Activated T-cell treated with anti-CD3 and anti-CD28 coated beads, Interleukin-2, amount 50 U/mL, for 24 hours (primary cell): ENCODE results near the gene CDH12.

Experiments used
- DNase-seq: peaks from one replicate; pipeline ENCODE4 v3.0.0-alpha.2; 2020
- H3K27ac Mint-ChIP-seq: 2 replicates; pipeline ENCODE4 v1.8.0; 2020; ENCODE audit warnings: mild to moderate bottlenecking, mixed read lengths
- H3K27me3 Mint-ChIP-seq: 2 replicates; pipeline ENCODE4 v1.8.0; 2020; ENCODE audit warnings: mixed read lengths
- H3K36me3 Mint-ChIP-seq: 2 replicates; pipeline ENCODE4 v1.8.0; 2020; ENCODE audit warnings: low read depth, mixed read lengths
- H3K4me1 Mint-ChIP-seq: 2 replicates; pipeline ENCODE4 v1.8.0; 2020; ENCODE audit warnings: low read depth, mixed read lengths
- H3K4me3 Mint-ChIP-seq: 2 replicates; pipeline ENCODE4 v1.8.0; 2020; ENCODE audit warnings: mild to moderate bottlenecking, moderate library complexity, mixed read lengths
- H3K9me3 Mint-ChIP-seq: 2 replicates; pipeline ENCODE4 v1.8.0; 2020; ENCODE audit warnings: mixed read lengths

The CDH12 gene

GRCh38 chr5:22465616-22466015, 387.5 kb downstream of the CDH12 start:
- Mint-ChIP-seq H3K4me1 (no peaks in the 10 kb centered on the region), H3K9me3 (peaks cover 17% of the 10 kb centered on the region), H3K4me3 (no peak overlapping the region), H3K27me3 (no peaks in the 10 kb centered on the region), H3K27ac (no peak overlapping the region), H3K36me3 (no peaks in the 10 kb centered on the region)
- DNase-seq = no peak

GRCh38 chr5:22465177-22465576, 388.0 kb downstream of the CDH12 start:
- Mint-ChIP-seq H3K27me3 (no peaks in the 10 kb centered on the region), H3K27ac (no peak overlapping the region), H3K4me1 (no peaks in the 10 kb centered on the region), H3K36me3 (no peaks in the 10 kb centered on the region), H3K9me3 (peaks cover 17% of the 10 kb centered on the region), H3K4me3 (no peak overlapping the region)
- no peak for DNase-seq

- Mint-ChIP-seq H3K36me3 (no peaks in the 10 kb centered on the region), H3K27me3 (no peaks in the 10 kb centered on the region), H3K4me1 (no peaks in the 10 kb centered on the region), H3K4me3 (no peak overlapping the region), H3K27ac (no peak overlapping the region), H3K9me3 (peaks cover 7% of the 10 kb centered on the region)
- no peak for DNase-seq
Measured at GRCh38 chr5:22460189-22460588, 393.0 kb downstream of the CDH12 start.

GRCh38 chr5:22432905-22433304, 420.2 kb downstream of the CDH12 start:
- Mint-ChIP-seq H3K36me3 (no peaks in the 10 kb centered on the region), H3K4me3 (no peak overlapping the region), H3K4me1 (no peaks in the 10 kb centered on the region), H3K27me3 (no peaks in the 10 kb centered on the region), H3K9me3 (peaks cover 18% of the 10 kb centered on the region), H3K27ac (no peak overlapping the region)
- DNase-seq = no peak

- H3K9me3 Mint-ChIP-seq = peaks cover 21% of the 10 kb centered on the region
- no peaks in the 10 kb centered on the region for H3K27me3 Mint-ChIP-seq
- H3K27ac Mint-ChIP-seq = no peak overlapping the region
- H3K4me1 Mint-ChIP-seq = no peaks in the 10 kb centered on the region
- H3K36me3 Mint-ChIP-seq = no peaks in the 10 kb centered on the region
- no peak overlapping the region for H3K4me3 Mint-ChIP-seq
- no peak for DNase-seq
Measured at GRCh38 chr5:22431840-22432239, 421.3 kb downstream of the CDH12 start.

- Mint-ChIP-seq H3K36me3 (no peaks in the 10 kb centered on the region), H3K9me3 (peaks cover 23% of the 10 kb centered on the region), H3K4me1 (no peaks in the 10 kb centered on the region), H3K27me3 (no peaks in the 10 kb centered on the region), H3K4me3 (no peak overlapping the region), H3K27ac (no peak overlapping the region)
- DNase-seq = no peak
Measured at GRCh38 chr5:22431406-22431805, 421.7 kb downstream of the CDH12 start.

GRCh38 chr5:22411554-22412349, 441.4 kb downstream of the CDH12 start:
- Mint-ChIP-seq H3K27me3 (no peaks in the 10 kb centered on the region), H3K9me3 (peaks cover 15% of the 10 kb centered on the region), H3K36me3 (no peaks in the 10 kb centered on the region), H3K4me3 (no peak overlapping the region), H3K4me1 (no peaks in the 10 kb centered on the region), H3K27ac (no peak overlapping the region)
- DNase-seq = no peak

GRCh38 chr5:22391956-22392355, 461.2 kb downstream of the CDH12 start:
- H3K36me3 Mint-ChIP-seq = no peaks in the 10 kb centered on the region
- no peak overlapping the region for H3K4me3 Mint-ChIP-seq
- H3K27me3 Mint-ChIP-seq = no peaks in the 10 kb centered on the region
- no peaks in the 10 kb centered on the region for H3K4me1 Mint-ChIP-seq
- no peak for DNase-seq
- H3K9me3 Mint-ChIP-seq = peaks cover 12% of the 10 kb centered on the region
- no peak overlapping the region for H3K27ac Mint-ChIP-seq

- DNase-seq = no peak
- Mint-ChIP-seq H3K36me3 (no peaks in the 10 kb centered on the region), H3K9me3 (peaks cover 9% of the 10 kb centered on the region), H3K4me3 (no peak overlapping the region), H3K27me3 (no peaks in the 10 kb centered on the region), H3K27ac (no peak overlapping the region), H3K4me1 (no peaks in the 10 kb centered on the region)
Measured at GRCh38 chr5:22390888-22391287, 462.3 kb downstream of the CDH12 start.

GRCh38 chr5:22372826-22373660, 480.1 kb downstream of the CDH12 start:
- Mint-ChIP-seq H3K4me1 (no peaks in the 10 kb centered on the region), H3K27me3 (no peaks in the 10 kb centered on the region), H3K9me3 (peaks cover 10% of the 10 kb centered on the region), H3K36me3 (no peaks in the 10 kb centered on the region), H3K27ac (no peak overlapping the region), H3K4me3 (no peak overlapping the region)
- no peak for DNase-seq

- Mint-ChIP-seq H3K4me3 (no peak overlapping the region), H3K4me1 (no peaks in the 10 kb centered on the region), H3K36me3 (no peaks in the 10 kb centered on the region), H3K27me3 (no peaks in the 10 kb centered on the region), H3K27ac (no peak overlapping the region), H3K9me3 (peaks cover 8% of the 10 kb centered on the region)
- DNase-seq = no peak
Measured at GRCh38 chr5:22372376-22372775, 480.8 kb downstream of the CDH12 start.

- Mint-ChIP-seq H3K4me1 (no peaks in the 10 kb centered on the region), H3K4me3 (no peak overlapping the region), H3K27me3 (no peaks in the 10 kb centered on the region), H3K36me3 (no peaks in the 10 kb centered on the region), H3K27ac (no peak overlapping the region), H3K9me3 (peaks cover 12% of the 10 kb centered on the region)
- DNase-seq = no peak
Measured at GRCh38 chr5:22354956-22355355, 498.2 kb downstream of the CDH12 start.

- Mint-ChIP-seq H3K9me3 (peaks cover 6% of the 10 kb centered on the region), H3K27ac (no peak overlapping the region)
- DNase-seq = no peak
Measured at GRCh38 chr5:22352493-22352892, 500.7 kb downstream of the CDH12 start.

GRCh38 chr5:22351178-22351577, 502.0 kb downstream of the CDH12 start:
- Mint-ChIP-seq H3K27ac (no peak overlapping the region), H3K4me1 (no peaks in the 10 kb centered on the region), H3K27me3 (no peaks in the 10 kb centered on the region), H3K9me3 (peaks cover 5% of the 10 kb centered on the region), H3K4me3 (no peak overlapping the region), H3K36me3 (no peaks in the 10 kb centered on the region)
- DNase-seq = no peak

More at GRCh38 chr5:22352493-22352892, 500.7 kb downstream of the CDH12 start:
- Mint-ChIP-seq H3K27me3 (no peaks in the 10 kb centered on the region), H3K4me3 (no peak overlapping the region), H3K4me1 (no peaks in the 10 kb centered on the region), H3K36me3 (no peaks in the 10 kb centered on the region)

- Mint-ChIP-seq H3K4me3 (no peak overlapping the region), H3K27me3 (no peaks in the 10 kb centered on the region), H3K36me3 (no peaks in the 10 kb centered on the region), H3K27ac (no peak overlapping the region), H3K9me3 (peaks cover 3% of the 10 kb centered on the region), H3K4me1 (no peaks in the 10 kb centered on the region)
- DNase-seq = no peak
Measured at GRCh38 chr5:22348027-22348426, 505.1 kb downstream of the CDH12 start.
